H1 (cell line): ENCODE measurements around the gene OPCML.

Experiments used
- CTCF ChIP-seq, 3 experiments: IDR thresholded peaks; 1 replicate in 2 of 3; 2 replicates in 1 of 3; pipeline versions ENCODE4 v1.5.1 to v1.6.1; 2011; ENCODE audit warnings: low read length in 3 of 3, mild to moderate bottlenecking in 3 of 3, inconsistent platforms in 2 of 3, low read depth in 1 of 3, moderate library complexity in 1 of 3; ENCODE audit not compliant: insufficient read depth in 1 of 3; ENCODE audit errors: control extremely low read depth in 1 of 3
- EZH2 ChIP-seq: fragments of 200-600 bp; sonication (generic); IDR thresholded peaks from 2 replicates; pipeline ENCODE4 v1.7.1; 2012; ENCODE audit warnings: low read depth, mild to moderate bottlenecking, moderate library complexity, low read length, inconsistent platforms; ENCODE audit not compliant: severe bottlenecking
- GTF2F1 ChIP-seq: IDR thresholded peaks from 2 replicates; pipeline ENCODE4 v1.6.1; 2012; ENCODE audit warnings: low read depth, low read length, improper control_type of control experiment, borderline replicate concordance
- RXRA ChIP-seq: IDR thresholded peaks from 2 replicates; pipeline ENCODE4 v1.6.1; 2011; ENCODE audit warnings: low read depth, mild to moderate bottlenecking, low read length, moderate library complexity; ENCODE audit not compliant: insufficient read depth
- SUZ12 ChIP-seq: fragments of 200-600 bp; sonication (generic); IDR thresholded peaks from 2 replicates; pipeline ENCODE4 v1.6.1; 2012; ENCODE audit warnings: mild to moderate bottlenecking, inconsistent platforms, low read length, moderate library complexity, mixed read lengths
- YY1 ChIP-seq: IDR thresholded peaks from 2 replicates; pipeline ENCODE4 v1.6.1; 2011; ENCODE audit warnings: low read depth, mild to moderate bottlenecking, low read length
- ZNF274 ChIP-seq: IDR thresholded peaks from 2 replicates; pipeline ENCODE4 v1.7.0; 2012; ENCODE audit warnings: low read length, borderline replicate concordance; ENCODE audit errors: extremely low read depth

GRCh38 chr11:132743601-132744000, 788.7 kb downstream of the OPCML start:
- no peak for TF ChIP-seq CTCF (IDR thresholded peaks at IDR 0.05; ENCODE audit: control extremely low read depth in 1 of 3, insufficient read depth in 1 of 3, low read depth in 1 of 3, low read length in 3 of 3)
- TF ChIP-seq GTF2F1, result no peak
- TF ChIP-seq YY1, result no peak
- no peak for TF ChIP-seq RXRA
- TF ChIP-seq ZNF274, result no peak
- TF ChIP-seq EZH2, result no peak
- TF ChIP-seq SUZ12, result no peak
